GM18868 (cell line): ENCODE measurements around the gene NOCT.
A peak's percentile ranks its signal among the peaks of the same experiment; 100 is the strongest.
"Not testable (repeated sequence)": the region's sequence is repeated elsewhere in the genome, so short reads cannot be mapped to it uniquely, and the experiment has no call there.

Experiments used
- ATAC-seq: cut with Tn5 transposase; IDR thresholded peaks from one replicate; pipeline ENCODE4 v1.9.1; 2021; ENCODE audit warnings: mild to moderate bottlenecking, moderate library complexity; ENCODE audit not compliant: unreplicated experiment

NOCT gene

GRCh38 chr4:139015269-139015947 lies at the start of gene NOCT:
Gene NOCT, plus strand, starts transcription at chr4:139015781. Its CDS starts 201 bp downstream, at chr4:139015982.
- ATAC-seq, result peak; percentile 91

GRCh38 chr4:138967313-138967712 lies 48.3 kb upstream of the NOCT start:
- ATAC-seq, result peak; percentile 94

- no peak for ATAC-seq
Observed at GRCh38 chr4:138972956-138973801, 42.4 kb upstream of the NOCT start.

GRCh38 chr4:138975225-138975624 lies 40.4 kb upstream of the NOCT start:
- no peak for ATAC-seq

- no peak for ATAC-seq
Observed at GRCh38 chr4:138976526-138976925, 39.1 kb upstream of the NOCT start.

- peak; percentile 88 for ATAC-seq
Observed at GRCh38 chr4:138977524-138977923, 38.1 kb upstream of the NOCT start.

GRCh38 chr4:138978028-138978585 lies 37.5 kb upstream of the NOCT start:
- no peak for ATAC-seq

- no peak for ATAC-seq
Observed at GRCh38 chr4:138978600-138978999, 37.0 kb upstream of the NOCT start.

- ATAC-seq, result no peak
Observed at GRCh38 chr4:138979742-138980141, 35.8 kb upstream of the NOCT start.

GRCh38 chr4:138981930-138982390 lies 33.6 kb upstream of the NOCT start:
- no peak for ATAC-seq

GRCh38 chr4:138982754-138983153 lies 32.8 kb upstream of the NOCT start:
- ATAC-seq, result no peak

- ATAC-seq, result no peak
Observed at GRCh38 chr4:138983690-138984089, 31.9 kb upstream of the NOCT start.

GRCh38 chr4:138984647-138985046 lies 30.9 kb upstream of the NOCT start:
- ATAC-seq, result no peak

- peak; percentile 58 for ATAC-seq
Observed at GRCh38 chr4:138992676-138993075, 22.9 kb upstream of the NOCT start.

GRCh38 chr4:138996090-138996489 lies 19.5 kb upstream of the NOCT start:
- ATAC-seq, result no peak

GRCh38 chr4:138999666-139000065 lies 15.9 kb upstream of the NOCT start:
- no peak for ATAC-seq

GRCh38 chr4:139000134-139000533 lies 15.4 kb upstream of the NOCT start:
- ATAC-seq, result not testable (repeated sequence)

GRCh38 chr4:139001430-139001829 lies 14.2 kb upstream of the NOCT start:
- ATAC-seq, result not testable (repeated sequence)

- not testable (repeated sequence) for ATAC-seq
Observed at GRCh38 chr4:139003668-139004067, 11.9 kb upstream of the NOCT start.

- ATAC-seq, result no peak
Observed at GRCh38 chr4:139005774-139006173, 9.8 kb upstream of the NOCT start.

- ATAC-seq, result no peak
Observed at GRCh38 chr4:139007640-139008039, 7.9 kb upstream of the NOCT start.

GRCh38 chr4:139008278-139008677 lies 7.3 kb upstream of the NOCT start:
- ATAC-seq, result not testable (repeated sequence)
